CD4-positive, alpha-beta T cell treated with Interleukin-2 at 100 ng/mL for 4 hours (primary cell): Measurements from ENCODE around the gene SPATA17.

Experiments used
- DNase-seq: peaks from one replicate; pipeline ENCODE4 v3.0.0-alpha.2; 2020; ENCODE audit warnings: low spot score

SPATA17 gene

GRCh38 chr1:217917281-217917887 lies 286.2 kb downstream of the SPATA17 start:
- DNase-seq, result no peak

GRCh38 chr1:217919683-217920388 lies 288.7 kb downstream of the SPATA17 start:
- no peak for DNase-seq
